Stimulated activated CD8-positive, alpha-beta memory T cell treated with anti-CD3 and anti-CD28 coated beads, Interleukin-15, amount 100 ng/mL, for 48 hours (primary cell): ENCODE data around the gene CCDC186.
"Not testable (repeated sequence)": the region's sequence is repeated elsewhere in the genome, so short reads cannot be mapped to it uniquely, and the experiment has no call there.

Experiments used
- DNase-seq, 2 donors: peaks; one replicate each; pipeline ENCODE4 v3.0.0-alpha.2; 2020; ENCODE audit warnings: low read depth in 2 of 2

Gene CCDC186

DNA sequence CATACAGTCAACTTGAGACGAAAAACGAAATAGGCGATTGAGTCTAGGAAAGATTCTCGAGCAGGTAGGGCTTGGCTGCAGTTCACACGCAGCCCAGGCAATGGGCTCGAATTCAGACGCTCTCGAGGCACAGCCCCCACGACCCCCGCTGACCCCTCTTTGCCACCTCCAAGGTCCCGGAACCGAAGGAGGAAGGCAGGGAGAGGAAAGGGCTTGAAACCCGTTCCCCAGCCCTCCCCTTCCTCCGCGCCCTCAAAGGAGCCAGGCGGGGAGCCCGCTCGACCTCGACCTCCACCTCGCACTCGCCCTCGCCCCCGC lies 441 bp downstream of the CCDC186 start:
- DNase-seq, result no peak

DNA sequence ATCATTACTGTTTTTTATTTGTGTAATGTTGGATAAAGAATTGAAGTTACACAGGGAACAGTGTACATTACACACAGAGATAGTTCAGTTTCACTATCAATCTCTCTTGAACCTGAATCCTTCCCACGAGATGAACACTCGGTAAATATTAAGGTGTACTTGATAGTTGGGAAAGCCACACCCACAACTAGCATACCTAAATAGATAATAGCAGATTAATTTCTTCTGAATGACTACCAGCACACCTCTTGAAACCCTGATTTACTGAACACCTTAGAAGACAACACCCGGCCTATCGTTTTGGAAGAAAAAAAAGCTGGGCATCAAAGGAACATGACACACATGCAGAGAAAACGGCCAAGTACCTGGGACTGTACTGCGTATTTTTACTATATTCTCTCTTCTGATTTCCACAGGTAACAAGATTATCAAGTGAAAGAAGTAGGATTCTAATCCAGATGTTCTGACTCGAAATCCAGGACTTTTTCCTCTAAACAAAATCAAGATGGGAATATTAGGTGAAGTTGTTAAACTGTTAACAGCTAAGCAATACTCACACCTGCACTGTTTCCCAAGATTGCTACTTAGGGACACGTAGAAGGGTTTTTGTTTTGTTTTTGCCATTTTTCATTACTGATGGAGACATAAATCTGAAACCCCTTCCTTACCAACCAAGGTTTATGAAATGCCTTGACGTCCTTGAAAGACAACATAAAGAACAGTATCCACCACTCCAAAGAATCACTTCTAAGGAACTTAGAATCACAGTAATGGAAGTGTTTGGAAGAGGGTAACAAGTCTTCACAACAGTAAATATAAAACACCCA lies 1.0 kb downstream of the CCDC186 start:
- no peak for DNase-seq

DNA sequence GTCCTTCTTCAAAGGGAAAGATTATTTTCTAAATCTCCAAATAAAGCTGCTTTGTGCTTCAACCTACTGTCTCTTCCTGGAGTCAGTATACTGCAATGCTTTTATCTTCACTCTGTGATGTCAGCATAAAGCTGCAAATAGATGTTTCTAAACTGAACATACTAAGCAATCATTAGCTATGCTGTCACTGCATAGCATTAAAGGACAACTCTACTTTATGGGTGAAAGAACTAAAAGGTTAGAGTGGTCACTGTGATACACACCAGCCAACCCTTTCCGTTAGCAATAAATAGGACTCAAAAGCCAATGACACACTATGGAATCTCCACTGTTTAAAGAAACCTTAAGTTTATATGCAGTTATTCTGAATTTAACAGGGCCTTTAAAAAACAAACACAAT lies 1.8 kb downstream of the CCDC186 start:
- no peak for DNase-seq

DNA sequence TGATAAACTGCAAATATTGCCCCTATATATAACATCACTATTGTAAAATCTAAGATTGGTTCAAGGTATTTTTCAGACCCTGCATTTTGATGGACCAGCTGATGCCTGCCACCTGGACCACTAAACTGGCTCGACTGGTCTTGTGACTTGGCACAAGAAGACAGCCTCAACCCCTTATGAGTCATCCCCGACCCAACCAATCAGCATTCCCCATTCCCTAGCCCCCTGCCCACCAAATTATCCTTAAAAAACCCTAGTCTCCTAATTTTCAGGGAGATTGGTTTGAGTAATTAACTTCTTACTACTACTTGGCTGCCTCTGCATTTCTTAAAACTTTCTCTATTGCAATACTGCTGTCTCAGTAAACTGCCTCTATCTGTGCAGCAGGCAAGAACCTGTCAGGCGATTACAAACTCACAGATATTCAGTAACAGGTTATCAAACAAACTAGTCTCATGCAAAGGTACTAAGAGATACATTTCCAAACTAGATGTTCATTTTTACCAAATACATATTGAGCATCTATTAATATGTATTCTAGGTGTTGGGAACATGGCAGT lies 5.5 kb downstream of the CCDC186 start:
- no peak for DNase-seq

DNA sequence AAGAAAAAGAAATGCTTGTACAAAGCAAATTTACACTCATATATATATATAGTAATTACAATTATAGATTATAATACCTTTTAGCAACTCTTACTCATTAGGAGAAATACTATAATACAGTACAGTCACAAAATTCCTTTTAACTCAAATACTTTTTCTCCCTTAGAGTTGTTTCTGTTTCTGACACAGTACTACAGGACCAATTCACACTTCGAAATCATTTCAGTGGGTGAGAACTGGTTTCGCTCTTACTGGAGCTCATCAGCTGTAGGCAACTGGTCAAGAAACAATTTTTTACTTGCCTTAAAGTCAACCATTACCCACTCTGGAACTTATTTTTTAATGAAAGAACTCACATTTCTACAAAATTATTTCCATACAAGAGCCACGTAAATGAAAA lies 6.0 kb downstream of the CCDC186 start:
- DNase-seq, result no peak

DNA sequence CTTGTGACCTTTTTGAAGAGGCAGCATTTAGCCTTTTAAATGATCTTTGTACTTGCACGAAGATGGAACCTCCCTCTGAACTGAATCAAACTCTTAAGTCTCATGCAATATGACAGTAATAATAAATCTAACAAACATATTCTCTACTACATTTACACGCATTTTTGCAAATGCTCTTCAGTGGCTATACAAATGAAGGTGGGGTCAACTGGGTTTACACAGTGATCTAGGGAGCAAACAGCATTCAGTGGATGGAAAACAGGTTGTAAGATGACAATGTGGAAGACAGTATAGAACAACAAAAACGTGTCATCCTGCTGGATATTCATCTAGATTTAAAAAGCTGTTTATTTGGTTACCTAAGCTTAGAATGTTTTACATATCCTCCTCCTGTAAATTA lies 7.5 kb downstream of the CCDC186 start:
- DNase-seq, result no peak

DNA sequence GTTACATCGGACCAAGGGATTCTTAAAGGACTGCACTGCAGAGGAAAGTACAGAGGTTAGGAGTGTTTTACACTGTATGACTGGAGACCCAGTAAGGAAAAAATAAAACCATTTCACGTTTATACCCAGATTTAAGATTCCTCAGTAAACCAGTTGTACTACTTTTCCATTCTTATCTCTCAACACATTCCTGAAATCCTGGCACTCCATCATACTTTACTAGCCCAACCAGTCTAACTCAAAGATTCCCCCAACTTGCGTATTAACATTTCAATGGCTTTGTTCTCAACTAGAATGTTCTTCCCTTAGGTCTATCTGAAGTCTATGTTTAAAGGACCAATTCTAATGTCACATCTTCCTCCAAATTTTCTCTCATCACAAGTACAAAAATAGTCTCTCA lies 8.0 kb downstream of the CCDC186 start:
- no peak for DNase-seq

DNA sequence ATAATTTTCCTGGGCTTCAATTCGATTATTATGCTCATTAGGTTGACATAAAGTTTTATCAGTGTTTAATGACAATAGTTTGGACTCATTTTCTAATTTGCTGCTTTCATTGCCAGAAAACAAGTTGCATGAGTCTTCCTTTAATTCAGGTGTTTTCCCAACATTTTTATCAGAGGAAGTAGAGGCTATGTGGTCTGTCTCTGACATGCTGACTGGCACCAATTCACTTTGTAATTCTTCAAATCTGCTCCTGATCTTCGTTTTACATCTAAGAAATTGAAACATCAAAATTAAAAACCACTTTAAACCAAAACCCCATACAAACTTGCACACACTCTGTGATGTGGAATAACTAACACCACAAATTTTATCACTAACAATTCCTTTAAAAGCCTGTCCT lies 10.9 kb downstream of the CCDC186 start:
- DNase-seq, result no peak

DNA sequence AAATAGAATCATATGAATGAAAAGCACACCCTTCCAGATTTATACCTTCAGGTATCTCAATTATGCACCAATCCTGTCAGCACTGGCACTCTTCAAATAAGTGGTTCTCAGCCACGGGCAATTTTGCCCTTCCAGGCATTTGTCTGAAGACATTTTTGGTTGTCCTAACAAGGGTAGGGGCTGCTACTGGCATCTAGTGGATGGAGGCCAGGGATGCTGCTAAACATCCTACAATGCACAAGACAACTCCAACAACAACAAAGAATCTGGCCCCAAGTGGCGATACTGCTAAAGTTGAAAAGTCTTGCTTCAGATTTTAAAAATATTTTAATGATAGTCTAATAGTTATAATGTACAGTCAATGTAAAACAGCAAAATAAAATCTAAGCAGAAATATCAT lies 16.1 kb downstream of the CCDC186 start:
- no peak for DNase-seq

DNA sequence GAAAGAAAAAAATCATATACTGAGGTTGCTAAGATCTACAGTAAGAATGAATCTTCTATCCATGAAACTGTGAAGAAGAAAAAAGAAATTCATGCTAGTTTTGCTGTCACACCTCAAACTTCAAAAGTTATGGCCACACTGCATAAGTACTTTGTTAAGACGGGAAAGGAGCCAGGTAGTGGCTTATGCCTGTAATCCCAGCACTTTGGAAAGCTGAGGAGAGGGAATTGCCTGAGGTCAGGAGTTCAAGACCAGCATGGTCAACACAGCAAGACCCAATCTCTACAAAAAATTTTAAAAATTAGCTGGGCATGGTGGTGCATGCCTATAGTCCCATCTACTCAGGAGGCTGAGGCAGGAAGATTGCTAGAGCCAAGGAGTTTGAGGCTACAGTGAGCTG lies 22.1 kb downstream of the CCDC186 start:
- DNase-seq, result no peak

DNA sequence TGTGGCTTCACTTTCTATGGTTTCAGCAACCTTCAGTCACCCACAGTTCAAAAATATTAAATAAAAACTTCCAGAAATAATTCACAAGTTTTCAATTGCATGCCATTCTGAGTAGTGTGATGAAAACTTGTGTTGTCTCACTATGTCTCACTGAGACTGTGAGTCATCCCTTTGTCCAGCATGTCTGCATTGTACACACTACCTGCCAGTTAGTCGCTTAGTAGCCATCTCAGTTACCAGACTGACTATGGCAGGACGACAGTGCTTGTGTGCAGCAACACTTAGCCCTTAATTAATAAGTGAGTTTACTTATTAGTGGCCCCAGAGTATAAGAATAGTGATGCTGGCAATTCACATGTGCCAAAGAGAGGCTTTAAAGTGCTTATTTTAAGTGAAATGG lies 22.5 kb downstream of the CCDC186 start:
- no peak for DNase-seq

DNA sequence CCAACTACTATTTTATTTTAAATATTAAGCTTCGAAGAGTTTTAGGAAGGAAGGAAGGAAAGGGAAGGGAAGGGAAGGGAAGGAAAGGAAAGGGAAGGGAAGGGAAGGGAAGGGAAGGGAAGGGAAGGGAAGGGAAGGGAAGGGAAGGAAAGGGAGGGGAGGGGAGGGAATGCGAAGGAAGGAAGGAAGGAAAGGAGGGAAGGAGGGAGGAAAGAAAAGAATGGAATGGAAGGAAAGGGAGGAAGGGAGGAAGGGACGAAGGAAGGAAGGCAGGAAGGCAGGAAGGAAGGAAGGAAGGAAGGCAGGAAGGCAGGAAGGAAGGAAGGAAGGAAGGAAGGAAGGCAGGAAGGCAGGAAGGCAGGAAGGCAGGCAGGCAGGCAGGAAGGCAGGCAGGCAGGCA lies 24.5 kb downstream of the CCDC186 start:
- not testable (repeated sequence) for DNase-seq

DNA sequence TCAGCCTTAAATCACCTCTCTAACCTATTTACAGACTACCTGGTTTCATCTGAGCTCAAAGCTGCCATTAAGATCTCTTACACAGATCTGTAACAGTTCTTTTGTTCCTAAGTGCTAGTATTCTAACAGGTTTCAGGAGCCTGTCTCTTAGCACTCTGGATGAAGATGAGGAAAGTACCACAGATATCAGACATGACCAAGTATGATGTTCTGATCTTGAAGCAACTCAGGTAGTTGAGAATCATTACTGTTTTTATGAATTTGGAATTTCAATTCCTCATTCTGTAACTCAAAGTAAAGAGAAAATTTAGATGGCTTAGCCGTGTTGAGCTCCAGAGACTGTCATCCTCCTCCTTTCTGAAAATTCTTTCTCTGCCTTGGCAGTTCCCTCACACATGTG lies 30.8 kb downstream of the CCDC186 start:
- DNase-seq, result no peak

DNA sequence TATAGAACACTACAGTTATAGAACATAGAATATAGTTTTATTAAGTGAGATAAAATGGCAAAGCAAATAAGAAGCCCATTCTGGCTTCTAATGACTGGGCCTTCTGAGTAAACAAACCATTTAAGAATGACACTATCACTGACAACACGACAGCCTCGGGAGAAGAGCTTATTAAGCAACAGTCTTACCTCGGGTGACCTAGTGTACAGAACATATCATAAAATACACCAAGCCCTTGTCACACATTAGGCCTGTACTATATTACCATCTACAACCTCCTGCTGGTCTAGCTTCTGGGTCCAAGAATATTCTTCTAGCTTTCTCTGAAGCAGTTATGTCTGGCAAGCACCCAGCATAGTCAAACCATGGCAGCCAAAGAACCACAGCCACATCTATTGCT lies 32.0 kb downstream of the CCDC186 start:
- no peak for DNase-seq

DNA sequence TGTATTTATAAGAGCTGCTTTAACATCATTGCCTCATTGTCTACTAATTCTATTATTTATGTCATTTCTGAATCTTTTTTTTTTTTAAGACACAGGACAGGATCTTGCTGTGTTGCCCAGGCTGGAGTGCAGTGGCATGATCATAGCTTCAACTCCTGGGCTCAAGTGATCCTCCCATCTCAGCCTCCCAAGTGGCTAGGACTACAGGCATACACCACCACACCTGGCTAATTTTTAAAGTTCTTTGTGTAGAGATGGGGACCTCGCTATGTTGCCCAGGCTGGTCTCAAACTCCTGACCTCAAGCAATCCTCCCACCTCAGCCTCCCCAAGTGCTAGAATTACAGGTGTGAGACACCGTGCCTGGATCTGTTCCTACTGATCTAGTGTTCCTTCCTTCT lies 33.2 kb downstream of the CCDC186 start:
- DNase-seq, result not testable (repeated sequence)

DNA sequence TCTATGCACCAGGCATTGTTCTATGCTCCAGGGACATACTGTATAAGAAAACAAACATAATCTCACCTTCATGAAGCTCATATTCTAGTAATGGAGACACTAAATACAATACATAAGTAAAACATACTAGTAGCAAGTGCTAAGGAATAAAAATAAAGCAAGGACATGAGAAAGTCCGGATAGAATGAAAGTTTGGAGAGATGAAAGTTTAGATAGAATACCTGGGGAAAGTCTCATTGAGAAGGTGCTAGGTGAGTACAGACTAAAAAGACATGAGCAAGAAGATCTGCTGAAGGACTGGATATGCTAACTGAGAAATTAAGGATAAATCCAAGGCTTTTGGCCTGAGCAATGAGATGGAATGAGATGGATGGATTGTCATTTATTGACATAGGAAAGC lies 34.0 kb downstream of the CCDC186 start:
- no peak for DNase-seq

DNA sequence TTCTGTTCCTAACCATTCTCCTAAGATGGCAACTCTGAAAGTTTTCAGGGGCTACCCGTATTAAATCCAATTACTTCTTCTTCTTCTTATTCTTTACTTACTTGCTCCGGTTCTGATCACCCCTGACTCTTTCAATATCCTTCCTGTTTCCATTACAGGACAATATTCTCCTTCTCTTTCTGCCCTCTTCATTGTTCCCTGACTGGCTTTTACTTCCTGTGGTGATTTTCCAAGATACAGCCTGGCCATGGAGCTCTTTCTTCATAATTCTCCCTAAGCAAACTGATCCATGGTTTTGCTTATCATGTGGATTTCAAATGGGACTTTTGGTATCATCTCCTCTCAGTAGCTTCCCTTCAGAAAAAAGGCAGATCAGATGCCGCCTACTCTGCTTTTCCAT lies 35.4 kb downstream of the CCDC186 start:
- DNase-seq, result no peak

DNA sequence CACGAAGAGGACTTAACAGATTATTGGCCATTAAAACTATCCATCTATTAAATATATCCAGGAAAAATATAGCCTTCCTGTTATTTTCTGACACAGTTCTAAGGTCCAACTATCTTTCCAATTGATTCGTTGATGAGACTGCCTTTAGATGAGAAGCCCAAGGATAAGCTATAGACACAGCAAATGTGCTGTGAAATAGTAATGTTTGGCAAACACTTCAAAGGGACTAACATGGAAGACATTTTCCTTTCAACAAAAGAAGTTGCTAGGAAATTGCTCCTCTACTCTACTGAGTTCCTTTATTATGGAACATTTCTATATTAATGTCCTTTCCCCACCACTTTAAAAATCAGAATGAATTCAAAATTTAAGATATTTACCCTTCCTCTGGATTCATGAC lies 38.5 kb downstream of the CCDC186 start:
- DNase-seq, result no peak

DNA sequence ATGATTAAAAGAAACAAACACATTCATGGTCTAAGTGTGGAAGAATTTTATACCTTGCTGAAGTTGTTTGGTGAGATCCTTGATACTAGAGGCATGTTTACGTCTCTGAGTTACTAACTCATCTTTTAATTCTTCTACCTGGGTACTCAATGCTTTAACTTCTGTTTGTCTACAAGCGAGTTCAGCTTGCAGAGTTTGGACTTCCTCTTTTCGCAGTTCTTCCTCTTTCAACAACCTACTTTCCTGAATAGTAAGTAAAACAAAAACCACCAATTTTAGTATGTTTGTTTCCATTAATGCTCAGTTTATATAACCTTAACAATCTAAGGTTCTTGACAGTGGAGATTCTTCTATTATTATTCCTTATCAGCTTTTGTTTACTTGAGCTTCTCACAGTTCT lies 42.9 kb downstream of the CCDC186 start:
- DNase-seq, result no peak

DNA sequence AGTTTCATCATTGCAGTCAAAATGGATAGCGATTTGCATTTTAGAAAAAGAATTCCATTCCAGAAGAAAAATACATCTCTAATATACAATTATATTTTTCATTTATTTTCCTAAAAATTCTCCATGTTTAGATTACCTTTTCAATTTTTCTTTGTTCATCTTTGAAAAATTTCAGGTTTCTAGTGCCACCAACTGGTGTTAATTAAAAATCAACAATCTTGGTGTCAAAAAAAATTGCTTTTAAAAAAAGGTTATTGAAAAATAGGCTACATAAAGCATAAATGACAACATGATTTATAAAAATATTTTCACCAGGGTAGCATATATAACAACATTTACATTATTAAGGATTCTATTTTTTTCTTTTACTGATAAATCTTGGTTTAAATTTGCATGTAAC lies 53.0 kb downstream of the CCDC186 start:
- no peak for DNase-seq

DNA sequence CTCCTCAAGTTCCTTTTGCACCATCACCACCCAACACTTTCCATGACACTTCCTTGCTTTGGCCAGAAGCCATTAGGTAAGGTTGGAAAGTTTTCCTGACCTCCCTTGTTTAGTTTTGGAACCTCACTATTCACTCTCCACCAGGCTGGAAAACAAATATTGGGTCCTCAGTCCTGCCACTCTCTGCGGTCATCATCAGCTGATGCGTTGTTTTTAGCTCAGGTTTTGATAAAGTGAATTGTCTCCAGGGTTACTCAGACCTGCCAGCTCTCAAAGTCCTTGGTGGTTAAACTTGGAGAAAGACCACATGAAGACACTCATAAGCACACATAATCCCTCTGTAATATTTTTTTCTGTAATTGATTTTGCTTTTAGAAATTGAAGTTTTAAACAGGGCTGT lies 55.5 kb downstream of the CCDC186 start:
- DNase-seq, result no peak

DNA sequence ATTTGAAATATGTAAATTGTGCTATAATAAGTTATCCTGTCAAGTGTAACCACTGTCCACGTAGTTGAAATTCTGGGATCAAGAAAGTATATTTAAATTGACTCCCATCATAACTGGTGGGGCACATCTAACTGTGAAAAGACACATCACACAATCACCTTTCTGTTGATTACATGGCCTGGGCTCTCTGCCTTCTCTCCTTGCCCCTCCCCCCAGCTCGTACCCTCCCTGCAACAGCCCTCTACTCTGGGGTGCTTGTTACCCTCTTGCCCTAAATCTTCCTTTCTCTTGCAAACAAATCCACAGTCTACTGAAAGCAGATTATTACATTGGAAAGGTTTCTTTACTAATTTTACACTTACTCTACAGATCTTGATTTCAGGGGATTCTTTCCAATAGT lies 56.3 kb downstream of the CCDC186 start:
- no peak for DNase-seq

DNA sequence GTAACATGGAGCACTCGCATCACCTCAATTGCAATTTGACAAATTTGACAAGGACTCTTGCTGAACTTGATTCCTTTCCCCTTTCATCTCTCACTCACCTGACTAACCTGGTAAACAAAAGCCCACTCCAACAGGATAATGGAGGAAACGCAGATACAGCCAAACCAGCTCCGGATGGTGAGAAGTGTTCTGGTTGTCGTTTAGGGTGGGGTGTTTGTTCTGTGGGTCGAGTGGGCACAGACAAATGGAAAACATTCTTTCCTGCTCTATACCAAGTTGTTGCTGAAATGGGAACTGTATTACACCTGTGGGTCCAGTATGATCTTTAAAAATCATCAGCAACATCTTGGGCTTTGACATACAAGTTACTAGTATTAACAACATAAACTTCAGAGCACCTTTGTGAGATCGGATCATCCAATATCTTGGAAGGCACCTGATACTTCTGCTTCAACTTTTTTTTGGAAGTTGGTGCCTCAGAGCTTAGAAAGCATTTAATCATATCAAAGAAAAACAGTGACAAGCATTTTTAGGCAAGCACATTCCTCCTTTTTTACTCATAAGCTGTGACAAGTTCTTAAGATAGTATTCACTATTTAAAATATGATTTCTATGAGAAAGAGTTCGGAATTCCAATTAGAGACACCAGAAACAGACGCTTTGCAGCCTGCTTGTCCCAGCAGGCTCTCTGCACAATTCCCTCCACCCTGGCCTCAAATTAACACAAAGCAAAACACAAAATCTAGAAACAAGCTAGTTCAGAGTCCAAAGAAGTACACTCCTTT lies 58.1 kb downstream of the CCDC186 start:
- DNase-seq, result no peak
